Uterus (tissue), 2 donors: ENCODE data around the gene ITGB1.

ENCODE experiments used
- POLR2A ChIP-seq, 2 donors: fragments of 450-650 bp; IDR thresholded peaks; one replicate each; pipeline ENCODE4 v1.6.1; 2016; ENCODE audit warnings: antibody characterized with exemption in 2 of 2, mild to moderate bottlenecking in 1 of 2, moderate library complexity in 1 of 2
- TF ChIP-seq, protein P1 (sequence below), 4 experiments: fragments of 200-600 bp in 2 of 4; fragments of 450-650 bp in 2 of 4; sonication (generic) in 2 of 4; IDR thresholded peaks; one replicate each; pipeline ENCODE4 v1.5.1; 2016 to 2019; ENCODE audit warnings: antibody characterized with exemption in 4 of 4, mild to moderate bottlenecking in 2 of 4, moderate library complexity in 1 of 4

DNA sequence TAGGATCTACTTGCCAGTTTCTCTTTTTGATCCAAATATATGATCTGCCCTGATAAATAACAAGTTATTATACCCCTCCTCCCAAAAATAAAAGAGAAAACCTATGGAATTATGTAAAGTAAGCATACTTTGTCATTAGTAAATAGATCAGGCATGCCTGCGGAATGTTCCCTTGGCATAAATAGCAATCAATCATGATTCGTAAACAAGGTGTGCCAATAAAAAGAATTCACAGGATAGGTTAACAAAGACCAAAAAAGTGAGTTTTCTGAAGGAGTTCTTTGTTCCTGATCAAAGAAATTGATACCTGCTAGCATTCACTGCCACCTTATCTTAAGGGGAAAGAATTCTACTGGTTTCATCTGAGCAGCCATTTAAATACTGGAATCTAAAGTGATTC lies 11.9 kb downstream of the ITGB1 start:
- TF ChIP-seq, protein P1, sequence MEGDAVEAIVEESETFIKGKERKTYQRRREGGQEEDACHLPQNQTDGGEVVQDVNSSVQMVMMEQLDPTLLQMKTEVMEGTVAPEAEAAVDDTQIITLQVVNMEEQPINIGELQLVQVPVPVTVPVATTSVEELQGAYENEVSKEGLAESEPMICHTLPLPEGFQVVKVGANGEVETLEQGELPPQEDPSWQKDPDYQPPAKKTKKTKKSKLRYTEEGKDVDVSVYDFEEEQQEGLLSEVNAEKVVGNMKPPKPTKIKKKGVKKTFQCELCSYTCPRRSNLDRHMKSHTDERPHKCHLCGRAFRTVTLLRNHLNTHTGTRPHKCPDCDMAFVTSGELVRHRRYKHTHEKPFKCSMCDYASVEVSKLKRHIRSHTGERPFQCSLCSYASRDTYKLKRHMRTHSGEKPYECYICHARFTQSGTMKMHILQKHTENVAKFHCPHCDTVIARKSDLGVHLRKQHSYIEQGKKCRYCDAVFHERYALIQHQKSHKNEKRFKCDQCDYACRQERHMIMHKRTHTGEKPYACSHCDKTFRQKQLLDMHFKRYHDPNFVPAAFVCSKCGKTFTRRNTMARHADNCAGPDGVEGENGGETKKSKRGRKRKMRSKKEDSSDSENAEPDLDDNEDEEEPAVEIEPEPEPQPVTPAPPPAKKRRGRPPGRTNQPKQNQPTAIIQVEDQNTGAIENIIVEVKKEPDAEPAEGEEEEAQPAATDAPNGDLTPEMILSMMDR (IDR thresholded peaks at IDR 0.05), result no peak
- no peak for TF ChIP-seq POLR2A (IDR thresholded peaks at IDR 0.05)
